Activated CD4-positive, alpha-beta T cell treated with anti-CD3 and anti-CD28 coated beads, Interleukin-2, amount 10 ng/mL, durations not matched to agents 24 days and 14 days (primary cell): ENCODE measurements around the gene CCDC110. TPM values are rescaled to one million over a fixed set of nuclear protein-coding genes. Genes with fewer than 3 reads are reported as not detected.

Source experiments
- DNase-seq: peaks from one replicate; pipeline ENCODE4 v3.0.0; 2022
- H3K27ac Mint-ChIP-seq: one replicate; pipeline ENCODE4 v1.8.0; 2022; ENCODE audit warnings: mild to moderate bottlenecking, mixed read lengths
- H3K27me3 Mint-ChIP-seq: one replicate; pipeline ENCODE4 v1.8.0; 2022; ENCODE audit warnings: mixed read lengths
- H3K36me3 Mint-ChIP-seq: one replicate; pipeline ENCODE4 v1.8.0; 2022; ENCODE audit warnings: low read depth, mild to moderate bottlenecking, mixed read lengths
- H3K4me1 Mint-ChIP-seq: one replicate; pipeline ENCODE4 v1.8.0; 2021; ENCODE audit warnings: mixed read lengths
- H3K4me3 Mint-ChIP-seq: one replicate; pipeline ENCODE4 v1.8.0; 2022; ENCODE audit warnings: mild to moderate bottlenecking, moderate library complexity, mixed read lengths
- H3K9me3 Mint-ChIP-seq: one replicate; pipeline ENCODE4 v1.8.0; 2021; ENCODE audit warnings: mixed read lengths
- intact Hi-C: fragments of 100-400 bp; cut with micrococcal nuclease; formaldehyde crosslinking; loops from one replicate; pipeline ENCODE4 v1.15.1; 2023
- total RNA-seq: library from RNA; stranded (reverse); gene quantifications from 2 replicates; pipeline ENCODE4 v1.2.3, GENCODE V29; 2022

The CCDC110 gene
- total RNA-seq, 1 donor from 2014 or later, result not detected

GRCh38 chr4:185395238-185395955 is 76.1 kb downstream of the CCDC110 start, which contains the start of gene LRP2BP:
TSS of gene LRP2BP (minus strand) at chr4:185395924. CDS start at chr4:185378186, 17,738 bp downstream.
- Mint-ChIP-seq H3K27me3 (no peaks in the 10 kb centered on the region), H3K27ac (peak within 1 kb of the TSS; percentile 96), H3K9me3 (no peaks in the 10 kb centered on the region), H3K4me3 (peak within 1 kb of the TSS; percentile 87), H3K36me3 (peaks cover 29% of the 10 kb centered on the region), H3K4me1 (peaks cover 44% of the 10 kb centered on the region)
- DNase-seq, result no peak
- intact Hi-C loops, result loop anchor here (2.0 to 10.0 kb wide), 5 partner anchors 51 to 1161 kb away; partner anchors contain the start of genes ACSL1 and SLC25A4

Other genes with a start within 250 kb of the CCDC110 start
- 0.43 and 0.65 TPM in 2 replicates for gene LRP2BP, start 75.8 kb downstream of the CCDC110 start, total RNA-seq
- 16.3 and 17.2 TPM in 2 replicates for gene ANKRD37, start 74.9 kb downstream of the CCDC110 start, total RNA-seq
- gene UFSP2, start 45.8 kb downstream of the CCDC110 start, total RNA-seq, result 24.8 and 25.7 TPM in 2 replicates
- gene PDLIM3, start 63.8 kb upstream of the CCDC110 start, total RNA-seq, result not detected in 2 replicates